Activated CD4-positive, alpha-beta T cell treated with anti-CD3 and anti-CD28 coated beads, Interleukin-2, amount 10 ng/mL, durations not matched to agents 24 days and 14 days (primary cell): ENCODE measurements around the gene MYO1H. TPM values are rescaled to one million over a fixed set of nuclear protein-coding genes. Genes with fewer than 3 reads are reported as not detected.
A peak's percentile ranks its signal among the peaks of the same experiment; 100 is the strongest.
"Not testable (repeated sequence)": the region's sequence is repeated elsewhere in the genome, so short reads cannot be mapped to it uniquely, and the experiment has no call there.

ENCODE experiments used
- DNase-seq: peaks from one replicate; pipeline ENCODE4 v3.0.0; 2022
- H3K27ac Mint-ChIP-seq: one replicate; pipeline ENCODE4 v1.8.0; 2022; ENCODE audit warnings: mild to moderate bottlenecking, mixed read lengths
- H3K27me3 Mint-ChIP-seq: one replicate; pipeline ENCODE4 v1.8.0; 2022; ENCODE audit warnings: mixed read lengths
- H3K36me3 Mint-ChIP-seq: one replicate; pipeline ENCODE4 v1.8.0; 2022; ENCODE audit warnings: low read depth, mild to moderate bottlenecking, mixed read lengths
- H3K4me1 Mint-ChIP-seq: one replicate; pipeline ENCODE4 v1.8.0; 2021; ENCODE audit warnings: mixed read lengths
- H3K4me3 Mint-ChIP-seq: one replicate; pipeline ENCODE4 v1.8.0; 2022; ENCODE audit warnings: mild to moderate bottlenecking, moderate library complexity, mixed read lengths
- H3K9me3 Mint-ChIP-seq: one replicate; pipeline ENCODE4 v1.8.0; 2021; ENCODE audit warnings: mixed read lengths
- intact Hi-C: fragments of 100-400 bp; cut with micrococcal nuclease; formaldehyde crosslinking; loops from one replicate; pipeline ENCODE4 v1.15.1; 2023
- total RNA-seq: library from RNA; stranded (reverse); gene quantifications from 2 replicates; pipeline ENCODE4 v1.2.3, GENCODE V29; 2022

Gene MYO1H
- total RNA-seq, 1 donor from 2014 or later: not detected

- H3K36me3 Mint-ChIP-seq, intact Hi-C loops, H3K9me3 Mint-ChIP-seq, H3K27me3 Mint-ChIP-seq, H3K27ac Mint-ChIP-seq, DNase-seq, H3K4me1 Mint-ChIP-seq, H3K4me3 Mint-ChIP-seq: not testable (repeated sequence)
These were observed 58.4 kb downstream of the MYO1H start for GRCh38 chr12:109406147-109406546.

- Mint-ChIP-seq H3K27ac (no peak overlapping the region), H3K27me3 (peaks cover 1% of the 10 kb centered on the region), H3K4me3 (no peak overlapping the region), H3K36me3 (no peaks in the 10 kb centered on the region), H3K9me3 (no peaks in the 10 kb centered on the region), H3K4me1 (no peaks in the 10 kb centered on the region)
- intact Hi-C loops: no loop called here
- no peak for DNase-seq
These were observed 71.3 kb downstream of the MYO1H start for GRCh38 chr12:109418848-109419480.

- Mint-ChIP-seq H3K4me3 (no peak overlapping the region), H3K4me1 (no peaks in the 10 kb centered on the region), H3K27ac (no peak overlapping the region), H3K9me3 (no peaks in the 10 kb centered on the region), H3K36me3 (no peaks in the 10 kb centered on the region), H3K27me3 (peaks cover 3% of the 10 kb centered on the region)
- intact Hi-C loops: no loop called here
- DNase-seq: no peak
These were observed 73.8 kb downstream of the MYO1H start for GRCh38 chr12:109421355-109422087.

- peaks cover 3% of the 10 kb centered on the region for H3K27me3 Mint-ChIP-seq
- DNase-seq: no peak
- intact Hi-C loops: no loop called here
- no peaks in the 10 kb centered on the region for H3K4me1 Mint-ChIP-seq
- H3K9me3 Mint-ChIP-seq: no peaks in the 10 kb centered on the region
- no peaks in the 10 kb centered on the region for H3K36me3 Mint-ChIP-seq
- no peak overlapping the region for H3K4me3 Mint-ChIP-seq
- no peak overlapping the region for H3K27ac Mint-ChIP-seq
These were observed 74.6 kb downstream of the MYO1H start for GRCh38 chr12:109422251-109422650.

GRCh38 chr12:109423392-109423791 lies 75.7 kb downstream of the MYO1H start:
- Mint-ChIP-seq H3K36me3 (no peaks in the 10 kb centered on the region), H3K9me3 (no peaks in the 10 kb centered on the region), H3K27me3 (peaks cover 3% of the 10 kb centered on the region)

GRCh38 chr12:109428037-109428629 lies 80.4 kb downstream of the MYO1H start:
- no peaks in the 10 kb centered on the region for H3K9me3 Mint-ChIP-seq

More at GRCh38 chr12:109423392-109423791, 75.7 kb downstream of the MYO1H start:
- DNase-seq: no peak
- Mint-ChIP-seq H3K4me3 (no peak overlapping the region), H3K4me1 (no peaks in the 10 kb centered on the region), H3K27ac (no peak overlapping the region)
- intact Hi-C loops: no loop called here

GRCh38 chr12:109428804-109429203 lies 81.1 kb downstream of the MYO1H start:
- not testable (repeated sequence) for DNase-seq, H3K27ac Mint-ChIP-seq, H3K27me3 Mint-ChIP-seq, H3K4me3 Mint-ChIP-seq, H3K4me1 Mint-ChIP-seq, H3K9me3 Mint-ChIP-seq, H3K36me3 Mint-ChIP-seq
- intact Hi-C loops: loop anchor here (1.0 to 5.0 kb wide), 3 partner anchors 48 to 416 kb away; partner anchors contain the start of genes KCTD10 and UBE3B

More at GRCh38 chr12:109428037-109428629, 80.4 kb downstream of the MYO1H start:
- Mint-ChIP-seq H3K4me1 (peaks cover 5% of the 10 kb centered on the region), H3K4me3 (no peak overlapping the region), H3K27ac (no peak overlapping the region), H3K27me3 (peaks cover 3% of the 10 kb centered on the region), H3K36me3 (no peaks in the 10 kb centered on the region)
- intact Hi-C loops: loop anchor here (1.0 to 5.0 kb wide), 3 partner anchors 49 to 417 kb away; partner anchors contain the start of genes KCTD10 and UBE3B
- DNase-seq: peak; percentile 92

- Mint-ChIP-seq H3K4me1 (peaks cover 8% of the 10 kb centered on the region), H3K27me3 (no peaks in the 10 kb centered on the region), H3K9me3 (no peaks in the 10 kb centered on the region), H3K27ac (no peak overlapping the region), H3K36me3 (no peaks in the 10 kb centered on the region), H3K4me3 (no peak overlapping the region)
- intact Hi-C loops: no loop called here
- DNase-seq: no peak
These were observed 82.5 kb downstream of the MYO1H start for GRCh38 chr12:109430244-109430643.

GRCh38 chr12:109432431-109432830 lies 84.7 kb downstream of the MYO1H start:
- Mint-ChIP-seq H3K27ac (peak overlapping the region; percentile 41), H3K27me3 (no peaks in the 10 kb centered on the region), H3K36me3 (no peaks in the 10 kb centered on the region), H3K4me1 (peaks cover 8% of the 10 kb centered on the region), H3K9me3 (no peaks in the 10 kb centered on the region), H3K4me3 (no peak overlapping the region)
- DNase-seq: no peak
- intact Hi-C loops: no loop called here

GRCh38 chr12:109432842-109433304 lies 85.2 kb downstream of the MYO1H start:
- peak overlapping the region; percentile 41 for H3K27ac Mint-ChIP-seq
- H3K4me3 Mint-ChIP-seq: no peak overlapping the region
- peaks cover 8% of the 10 kb centered on the region for H3K4me1 Mint-ChIP-seq
- intact Hi-C loops: loop anchor here (1.0 kb wide), 1 partner anchor 342 kb away; no protein-coding TSS in a partner anchor
- H3K36me3 Mint-ChIP-seq: no peaks in the 10 kb centered on the region
- DNase-seq: peak; percentile 94
- no peaks in the 10 kb centered on the region for H3K27me3 Mint-ChIP-seq
- H3K9me3 Mint-ChIP-seq: no peaks in the 10 kb centered on the region

- Mint-ChIP-seq H3K27me3 (no peaks in the 10 kb centered on the region), H3K27ac (no peak overlapping the region), H3K4me1 (peaks cover 8% of the 10 kb centered on the region), H3K9me3 (no peaks in the 10 kb centered on the region), H3K4me3 (no peak overlapping the region), H3K36me3 (no peaks in the 10 kb centered on the region)
- DNase-seq: no peak
- intact Hi-C loops: loop anchor here (1.0 kb wide), 1 partner anchor 342 kb away; no protein-coding TSS in a partner anchor
These were observed 85.9 kb downstream of the MYO1H start for GRCh38 chr12:109433618-109434017.

GRCh38 chr12:109434582-109434981 lies 86.9 kb downstream of the MYO1H start:
- Mint-ChIP-seq H3K4me1 (peaks cover 8% of the 10 kb centered on the region), H3K9me3 (no peaks in the 10 kb centered on the region), H3K27me3 (no peaks in the 10 kb centered on the region), H3K4me3 (no peak overlapping the region), H3K36me3 (no peaks in the 10 kb centered on the region), H3K27ac (no peak overlapping the region)
- intact Hi-C loops: no loop called here
- DNase-seq: no peak

GRCh38 chr12:109435428-109436187 lies 87.9 kb downstream of the MYO1H start:
- Mint-ChIP-seq H3K4me1 (peaks cover 8% of the 10 kb centered on the region), H3K9me3 (no peaks in the 10 kb centered on the region), H3K27me3 (no peaks in the 10 kb centered on the region), H3K36me3 (no peaks in the 10 kb centered on the region), H3K4me3 (no peak overlapping the region), H3K27ac (no peak overlapping the region)
- DNase-seq: no peak
- intact Hi-C loops: no loop called here
